WI38 (cell line): ENCODE results near the gene TECPR1.

Experiments used
- H3K4me3 ChIP-seq: 2 replicates; pipeline ENCODE4 v1.5.1; 2011; ENCODE audit warnings: low read depth, mild to moderate bottlenecking, control low read depth, low read length
- CTCF ChIP-seq: IDR thresholded peaks from 2 replicates; pipeline ENCODE4 v1.5.1; 2012; ENCODE audit warnings: low read depth, mild to moderate bottlenecking, control low read depth, low read length

TECPR1 gene

GRCh38 chr7:98205162-98205845 lies 46.7 kb downstream of the TECPR1 start:
- no peak for TF ChIP-seq CTCF
- H3K4me3 ChIP-seq = no peak overlapping the region

GRCh38 chr7:98204670-98205069 lies 47.4 kb downstream of the TECPR1 start:
- H3K4me3 ChIP-seq = no peak overlapping the region

GRCh38 chr7:98203964-98204605 lies 47.9 kb downstream of the TECPR1 start:
- no peak overlapping the region for H3K4me3 ChIP-seq
- no peak for TF ChIP-seq CTCF

More at GRCh38 chr7:98204670-98205069, 47.4 kb downstream of the TECPR1 start:
- no peak for TF ChIP-seq CTCF

DNA sequence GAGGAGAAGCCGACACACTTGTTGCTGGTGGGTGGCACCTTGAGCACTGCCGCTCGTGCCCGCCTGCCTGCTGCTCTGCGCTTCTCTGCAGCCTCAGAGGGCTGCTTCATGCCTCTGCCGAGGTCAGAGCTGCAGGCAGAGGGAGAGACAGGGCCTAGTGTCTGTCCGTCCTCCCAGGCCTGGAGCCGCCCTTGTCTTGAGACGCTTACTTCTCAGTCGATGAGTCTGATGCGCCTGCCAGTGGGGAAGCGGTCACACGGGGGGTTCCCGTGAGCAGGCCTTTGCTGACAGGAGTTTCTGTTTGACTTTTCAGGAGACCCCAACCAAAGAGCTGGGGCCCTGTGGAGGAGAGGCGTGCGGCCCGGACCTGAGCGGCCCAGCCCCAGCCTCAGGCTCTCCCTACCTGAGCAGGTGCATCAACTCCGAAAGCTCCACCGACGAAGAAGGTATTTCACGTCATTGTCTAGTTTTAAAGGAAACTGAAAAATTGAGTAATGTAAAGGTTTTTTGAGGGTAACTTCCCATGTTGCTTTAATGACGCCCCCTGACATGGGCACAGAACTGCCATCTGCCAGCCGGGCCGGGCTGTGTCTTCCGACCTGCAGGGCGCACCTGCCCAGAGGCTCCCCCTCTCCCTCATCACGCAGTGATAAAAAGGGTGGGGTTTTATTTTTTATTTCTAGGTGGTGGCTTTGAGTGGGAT lies 48.6 kb downstream of the TECPR1 start:
- H3K4me3 ChIP-seq = no peak overlapping the region
- TF ChIP-seq CTCF = no peak

DNA sequence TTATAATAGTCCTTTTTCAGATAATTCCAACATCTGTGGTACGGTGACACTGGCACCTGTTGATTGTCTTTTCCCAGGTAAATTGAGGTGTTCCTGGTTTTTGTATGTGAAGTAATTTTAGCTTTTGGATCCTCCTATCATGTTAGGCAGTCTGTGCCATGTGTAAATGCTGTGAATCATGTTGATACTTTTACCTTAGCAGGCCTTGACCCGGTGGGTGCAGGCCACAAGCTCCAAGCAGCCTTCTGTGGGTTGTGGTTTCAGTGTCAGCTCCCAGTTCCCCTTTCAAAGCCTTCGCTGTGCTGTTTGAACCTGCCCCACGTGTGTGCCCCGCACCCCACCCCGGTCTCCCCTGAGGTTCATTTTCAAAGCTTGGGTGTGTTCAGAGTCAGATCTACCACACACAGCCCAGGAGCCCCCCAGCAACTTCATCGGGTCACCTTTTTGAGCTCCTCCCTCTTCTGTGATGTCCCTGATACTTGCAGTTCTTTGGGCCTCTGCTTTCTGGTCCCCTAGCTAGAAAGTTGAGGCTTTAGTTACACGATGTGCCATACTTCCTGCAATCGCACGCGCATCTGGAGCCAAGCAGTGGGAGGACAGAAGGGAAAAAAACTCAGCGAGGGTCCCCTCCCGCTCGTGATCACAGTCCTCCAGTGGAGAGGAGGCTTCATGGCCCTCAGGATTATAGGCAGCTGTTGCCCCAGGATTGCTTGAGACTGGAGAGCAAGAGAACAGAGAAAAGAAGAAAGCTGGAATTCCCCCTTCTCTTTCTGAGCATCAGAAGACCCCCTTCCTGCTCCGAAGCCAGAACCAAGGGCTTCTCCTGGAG lies 49.5 kb downstream of the TECPR1 start:
- no peak for TF ChIP-seq CTCF
- no peak overlapping the region for H3K4me3 ChIP-seq

GRCh38 chr7:98200364-98200763 lies 51.7 kb downstream of the TECPR1 start:
- no peak overlapping the region for H3K4me3 ChIP-seq
- TF ChIP-seq CTCF = no peak
